Liver (tissue), 9 donors: ENCODE data around the gene PPP2R2D. TPM values are rescaled to one million over a fixed set of nuclear protein-coding genes. Genes with fewer than 3 reads are reported as not detected.

Experiments
- DNase-seq: peaks from one replicate; pipeline ENCODE4 v3.0.0-alpha.2; 2017; ENCODE audit warnings: low spot score
- H3K27ac ChIP-seq, 2 donors: one replicate each; pipeline ENCODE4 v1.7.0; 2013; ENCODE audit warnings: inconsistent platforms in 2 of 2, low read length in 2 of 2, control low read depth in 1 of 2, low read depth in 1 of 2, mild to moderate bottlenecking in 1 of 2
- H3K27me3 ChIP-seq, 4 donors: one replicate each; pipeline versions ENCODE4 v1.6.1 to v1.7.0; 2013; ENCODE audit warnings: low read length in 3 of 4, inconsistent platforms in 1 of 4, mild to moderate bottlenecking in 1 of 4, moderate library complexity in 1 of 4; ENCODE audit not compliant: control insufficient read depth in 4 of 4, insufficient read depth in 4 of 4
- H3K36me3 ChIP-seq, 4 donors: one replicate each; pipeline versions ENCODE4 v1.6.1 to v1.7.0; 2013; ENCODE audit warnings: low read length in 3 of 4, mild to moderate bottlenecking in 3 of 4, low read depth in 1 of 4, moderate library complexity in 1 of 4; ENCODE audit not compliant: control insufficient read depth in 4 of 4, insufficient read depth in 3 of 4
- H3K4me1 ChIP-seq, 4 donors: one replicate each; pipeline versions ENCODE4 v1.6.1 to v1.7.0; 2013; ENCODE audit warnings: low read length in 3 of 4, mild to moderate bottlenecking in 3 of 4, moderate library complexity in 1 of 4; ENCODE audit not compliant: control insufficient read depth in 4 of 4, insufficient read depth in 4 of 4
- H3K4me3 ChIP-seq, 3 donors: one replicate each; pipeline versions ENCODE4 v1.6.1 to v1.7.0; 2013; ENCODE audit warnings: low read length in 3 of 3, control low read depth in 1 of 3, low read depth in 1 of 3, mild to moderate bottlenecking in 1 of 3
- H3K9ac ChIP-seq, 2 donors: one replicate each; pipeline ENCODE4 v1.7.0; 2013; ENCODE audit warnings: low read length in 2 of 2, mild to moderate bottlenecking in 2 of 2, moderate library complexity in 2 of 2, control low read depth in 1 of 2, low read depth in 1 of 2
- H3K9me3 ChIP-seq, 4 donors: one replicate each; pipeline versions ENCODE4 v1.6.1 to v1.7.0; 2013; ENCODE audit warnings: low read length in 3 of 4; ENCODE audit not compliant: control insufficient read depth in 4 of 4
- ATF3 ChIP-seq: IDR thresholded peaks from 2 replicates; pipeline ENCODE4 v1.6.1; 2016; ENCODE audit warnings: antibody characterized with exemption
- CTCF ChIP-seq: fragments of 150-350 bp; IDR thresholded peaks from 2 replicates; pipeline ENCODE4 v1.5.1; 2017; ENCODE audit warnings: improper control_type of control experiment, low read depth, low read length; ENCODE audit not compliant: missing input control
- FOXA2 ChIP-seq: IDR thresholded peaks from 2 replicates; pipeline ENCODE4 v1.6.1; 2016; ENCODE audit warnings: antibody characterized with exemption
- GABPA ChIP-seq, 2 donors: IDR thresholded peaks in 1 of 2; conservative IDR thresholded peaks in 1 of 2; 2 replicates each; pipeline ENCODE4 v1.6.1; 2016; ENCODE audit warnings: antibody characterized with exemption in 2 of 2, mild to moderate bottlenecking in 1 of 2, moderate library complexity in 1 of 2
- HNF4A ChIP-seq, 2 donors: conservative IDR thresholded peaks; 2 replicates each; pipeline ENCODE4 v1.6.1; 2016; ENCODE audit warnings: antibody characterized with exemption in 2 of 2, mild to moderate bottlenecking in 2 of 2
- REST ChIP-seq: IDR thresholded peaks from 2 replicates; pipeline ENCODE4 v1.6.1; 2016; ENCODE audit warnings: antibody characterized with exemption, mild to moderate bottlenecking
- TAF1 ChIP-seq: conservative IDR thresholded peaks from 2 replicates; pipeline ENCODE4 v1.6.1; 2016; ENCODE audit warnings: antibody characterized with exemption, mild to moderate bottlenecking
- YY1 ChIP-seq: IDR thresholded peaks from 2 replicates; pipeline ENCODE4 v1.6.1; 2016; ENCODE audit warnings: antibody characterized with exemption, mild to moderate bottlenecking
- WGBS: extraction: QIAGEN DNeasy Blood & Tissue Kit; methylation state at CpG from one replicate; pipeline ENCODE4 v1.1.7; 2013; 5-methylcytosine and 5-hydroxymethylcytosine counted together
- polyA plus RNA-seq, 2 donors: library from polyadenylated mRNA; stranded (reverse) in 1 of 2; unstranded in 1 of 2; fragments of 200-250 nt in 1 of 2; fragments of >200 nt in 1 of 2; fragmentation: Nextera tagmentation in 1 of 2; extraction: Ambion mirVana in 1 of 2; gene quantifications; one replicate each; pipeline versions ENCODE4 v1.2.1 to v1.2.3, GENCODE V29; 2013 to 2015
- total RNA-seq, 2 donors: library from RNA; depleted of rRNA; stranded (reverse); fragments of >200 nt; gene quantifications; one replicate each; pipeline ENCODE4 v1.2.3, GENCODE V29; 2014
- donor health status: healthy.
- donor health status: healthy.
- donor health status: healthy.
- donor health status: healthy.
- donor health status: healthy.

Gene PPP2R2D
- total and polyA plus RNA-seq, 4 donors: 5.9 to 20.5 (median 14.3) TPM

GRCh38 chr10:131880016-131880590 is 20.7 kb upstream of the PPP2R2D start:
- Histone ChIP-seq H3K4me1 (peaks cover 0 to 5% (median 1%) of the 10 kb centered on the region in 4 donors), H3K9ac (no peak overlapping the region), H3K27ac (no peak overlapping the region), H3K4me3 (no peak overlapping the region), H3K9me3 (no peaks in the 10 kb centered on the region), H3K27me3 (no peaks in the 10 kb centered on the region), H3K36me3 (no peaks in the 10 kb centered on the region)
- DNase-seq: no peak
- WGBS: 86% methylated on average over 13 of the region's 13 CpGs
- no peak for TF ChIP-seq YY1
- TF ChIP-seq CTCF: no peak
- no peak for TF ChIP-seq TAF1
- TF ChIP-seq GABPA (IDR thresholded peaks at IDR 0.05 in 1 of 2, conservative IDR thresholded peaks at IDR 0.05 in 1 of 2): no peak
- TF ChIP-seq FOXA2: no peak

- 90% methylated on average over 15 of the region's 15 CpGs for WGBS
- DNase-seq: no peak
Measured at GRCh38 chr10:131881104-131881880, 19.5 kb upstream of the PPP2R2D start.

More at GRCh38 chr10:131881104-131881880, 19.5 kb upstream of the PPP2R2D start:
- Histone ChIP-seq H3K27ac (no peak overlapping the region), H3K4me1 (peaks cover 0 to 11% (median 4%) of the 10 kb centered on the region in 4 donors), H3K27me3 (no peaks in the 10 kb centered on the region), H3K9ac (no peak overlapping the region), H3K9me3 (no peaks in the 10 kb centered on the region), H3K4me3 (no peak overlapping the region), H3K36me3 (no peaks in the 10 kb centered on the region)
- TF ChIP-seq CTCF: no peak
- no peak for TF ChIP-seq HNF4A (conservative IDR thresholded peaks at IDR 0.05)
- TF ChIP-seq REST: no peak
- TF ChIP-seq ATF3: no peak
